Hepatic stellate cell (primary cell): ENCODE data around the gene MUC6.
"Not testable (repeated sequence)": the region's sequence is repeated elsewhere in the genome, so short reads cannot be mapped to it uniquely, and the experiment has no call there.

Source experiments
- DNase-seq: peaks from one replicate; pipeline ENCODE4 v3.0.0; 2011; ENCODE audit warnings: low spot score

The MUC6 gene

DNA sequence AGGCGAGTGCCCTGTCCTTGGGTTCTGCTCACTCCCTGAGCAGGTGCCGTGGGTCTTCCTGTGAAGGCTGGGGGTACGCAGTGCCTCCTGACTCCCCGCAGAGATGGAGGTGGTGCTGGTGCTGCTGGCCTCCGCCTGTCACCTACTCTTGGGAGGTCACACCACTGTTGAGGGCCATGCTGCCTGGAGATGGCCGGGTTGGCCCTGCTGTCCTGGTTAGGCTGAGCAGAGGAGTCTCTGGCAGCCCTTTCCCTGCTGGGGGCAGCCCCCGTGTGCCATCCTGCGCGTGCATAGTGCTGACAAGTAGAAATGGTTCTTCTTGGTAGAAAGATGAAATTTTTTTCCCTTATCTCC, 49.6 kb downstream of the MUC6 start:
- DNase-seq = no peak

DNA sequence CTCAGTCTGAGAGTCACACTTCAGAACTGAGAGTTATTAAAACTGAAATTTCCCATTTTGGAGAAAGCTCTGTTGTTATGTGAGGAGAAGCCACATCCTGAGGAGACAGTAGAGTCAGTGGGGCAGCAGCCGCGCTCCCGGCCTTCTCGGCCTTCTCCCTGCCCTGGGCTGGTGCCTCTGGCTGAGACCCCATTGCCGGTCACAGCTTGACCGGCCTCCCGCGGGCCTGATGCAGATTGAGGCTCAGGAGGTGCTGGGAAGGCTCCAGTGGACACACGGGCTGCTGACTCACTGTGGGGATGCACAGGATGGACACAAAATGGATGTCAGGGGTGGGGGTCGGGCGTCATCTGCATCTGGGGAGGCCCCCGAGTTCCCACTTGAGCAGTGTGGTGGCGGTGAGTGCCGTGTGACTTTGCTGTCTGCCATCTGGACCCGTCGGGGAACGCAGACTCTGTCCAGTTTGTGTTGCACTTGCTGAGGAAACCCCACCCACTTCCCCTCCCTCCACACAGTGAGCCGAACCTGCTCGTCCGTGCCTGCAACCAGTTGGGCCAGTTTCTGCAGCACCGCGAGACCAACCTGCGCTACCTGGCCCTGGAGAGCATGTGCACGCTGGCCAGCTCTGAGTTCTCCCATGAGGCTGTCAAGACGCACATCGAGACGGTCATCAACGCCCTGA, 50.1 kb downstream of the MUC6 start:
- DNase-seq = no peak

DNA sequence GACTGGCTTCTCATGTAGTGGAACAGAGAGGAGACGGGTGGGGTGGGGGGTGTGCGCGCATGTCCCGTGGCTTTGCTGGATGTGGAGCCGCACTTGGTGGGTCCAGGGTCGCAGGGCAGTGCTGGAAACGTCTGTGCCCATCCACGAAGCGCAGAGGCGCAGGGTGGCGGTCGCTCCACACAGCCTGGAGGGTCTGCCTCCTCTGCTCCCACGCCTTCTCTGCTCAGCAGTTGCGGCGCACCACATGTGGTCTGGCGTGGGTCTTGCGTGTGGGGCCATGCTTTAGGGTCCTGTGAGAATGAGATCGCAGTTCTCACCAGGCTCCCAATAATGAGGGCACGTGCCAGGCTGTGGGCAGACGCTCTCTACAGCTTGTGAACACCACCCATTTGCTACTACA, 50.7 kb downstream of the MUC6 start:
- no peak for DNase-seq

DNA sequence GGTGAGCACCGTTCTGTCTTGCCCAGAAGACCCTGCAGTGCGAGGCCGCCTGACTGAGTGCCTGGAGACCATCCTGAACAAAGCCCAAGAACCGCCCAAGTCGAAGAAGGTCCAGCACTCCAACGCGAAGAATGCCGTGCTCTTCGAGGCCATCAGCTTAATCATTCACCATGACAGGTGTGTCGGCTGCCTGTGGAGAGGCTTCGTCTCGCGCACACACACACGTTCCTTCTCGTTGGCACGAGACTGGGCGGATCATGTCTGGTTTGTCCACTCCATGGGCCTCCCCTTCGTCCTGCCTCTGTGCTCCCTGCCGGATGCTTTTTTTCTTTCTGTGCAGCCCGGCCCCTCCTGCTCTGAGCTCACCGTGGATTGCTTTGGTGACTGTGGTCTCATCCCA, 51.1 kb downstream of the MUC6 start:
- DNase-seq = no peak

DNA sequence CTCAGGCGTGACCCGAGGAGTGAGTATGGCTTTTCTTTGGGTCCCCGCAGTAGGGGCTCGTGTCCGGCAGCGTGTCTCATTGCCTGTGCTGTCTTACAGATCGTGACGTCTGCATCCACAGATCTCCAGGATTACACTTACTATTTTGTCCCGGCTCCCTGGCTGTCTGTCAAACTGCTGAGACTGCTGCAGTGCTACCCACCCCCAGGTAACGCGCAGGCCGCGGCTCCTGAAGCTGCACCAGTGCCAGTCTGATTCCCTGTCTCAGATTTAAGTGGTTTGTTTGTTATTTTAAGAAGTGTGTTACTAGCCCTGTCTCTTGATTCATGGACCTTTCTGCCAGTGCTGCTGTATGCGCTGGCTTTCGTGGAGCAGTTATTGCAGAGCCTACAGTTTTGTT, 52.0 kb downstream of the MUC6 start:
- no peak for DNase-seq

DNA sequence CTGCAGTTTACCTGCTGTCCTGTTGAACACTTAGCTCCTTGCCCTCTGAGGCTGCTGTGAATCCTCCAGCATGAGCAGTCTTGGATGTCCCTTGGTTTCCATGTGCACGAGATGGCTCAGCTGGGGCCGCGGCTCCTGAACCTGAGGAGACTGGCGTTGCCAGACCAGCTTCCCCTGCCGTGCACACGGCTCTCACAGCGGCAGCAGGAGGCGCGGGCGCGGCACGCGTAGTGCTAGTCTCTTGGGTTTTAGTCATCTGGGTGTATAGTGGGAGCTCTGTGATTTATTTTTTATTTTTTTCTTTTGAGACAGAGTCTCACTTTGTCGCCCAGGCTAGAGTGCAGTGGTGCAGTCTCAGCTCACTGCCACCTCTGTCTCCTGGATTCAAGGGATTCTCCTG, 54.8 kb downstream of the MUC6 start:
- no peak for DNase-seq

DNA sequence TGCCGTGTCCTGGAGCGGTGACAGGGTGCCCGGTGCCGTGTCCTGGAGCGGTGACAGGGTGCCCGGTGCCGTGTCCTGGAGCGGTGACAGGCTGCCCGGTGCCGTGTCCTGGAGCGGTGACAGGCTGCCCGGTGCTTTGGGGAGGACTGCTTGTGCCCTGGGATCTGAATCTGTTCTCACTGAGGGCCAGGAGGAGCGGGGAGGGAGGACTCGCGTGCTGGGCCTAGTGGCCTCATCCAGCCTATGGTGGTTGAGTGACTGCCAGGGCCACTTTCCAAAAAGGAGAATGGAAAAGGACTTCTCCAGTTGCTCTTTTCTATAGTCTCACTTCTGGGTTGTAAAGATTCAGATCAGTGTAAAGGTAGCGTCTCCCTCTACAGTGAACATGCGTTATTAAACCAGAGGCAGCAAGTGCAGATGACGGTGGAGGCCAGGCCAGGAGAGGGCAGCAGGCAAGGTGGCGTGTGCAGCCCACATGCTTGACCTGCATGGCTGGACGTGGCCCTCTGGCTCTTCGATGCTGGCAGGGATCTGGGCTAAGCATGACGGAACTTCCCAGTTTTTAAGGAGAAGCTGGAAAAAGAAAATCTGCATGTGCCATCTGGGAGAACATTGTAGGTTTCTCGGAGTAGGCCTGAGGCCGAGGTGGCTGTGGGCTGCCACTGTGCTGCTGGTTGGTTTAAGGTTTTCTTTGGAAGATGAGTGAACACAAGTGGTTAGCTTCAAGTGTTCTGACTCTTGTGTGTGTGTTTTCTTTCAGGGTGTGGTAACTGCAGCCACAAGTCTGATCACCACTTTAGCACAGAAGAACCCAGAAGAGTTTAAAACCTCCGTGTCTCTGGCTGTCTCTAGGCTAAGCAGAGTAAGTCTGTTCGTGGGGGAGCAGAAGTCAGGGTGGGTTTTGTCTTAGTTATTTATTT, 55.8 kb downstream of the MUC6 start:
- DNase-seq = peak; percentile 37

GRCh38 chr11:978781-979180, 57.7 kb downstream of the MUC6 start:
- no peak for DNase-seq

GRCh38 chr11:977830-978720, 58.4 kb downstream of the MUC6 start:
- no peak for DNase-seq

- DNase-seq = no peak
These were observed 59.9 kb downstream of the MUC6 start for GRCh38 chr11:976431-977160.

DNA sequence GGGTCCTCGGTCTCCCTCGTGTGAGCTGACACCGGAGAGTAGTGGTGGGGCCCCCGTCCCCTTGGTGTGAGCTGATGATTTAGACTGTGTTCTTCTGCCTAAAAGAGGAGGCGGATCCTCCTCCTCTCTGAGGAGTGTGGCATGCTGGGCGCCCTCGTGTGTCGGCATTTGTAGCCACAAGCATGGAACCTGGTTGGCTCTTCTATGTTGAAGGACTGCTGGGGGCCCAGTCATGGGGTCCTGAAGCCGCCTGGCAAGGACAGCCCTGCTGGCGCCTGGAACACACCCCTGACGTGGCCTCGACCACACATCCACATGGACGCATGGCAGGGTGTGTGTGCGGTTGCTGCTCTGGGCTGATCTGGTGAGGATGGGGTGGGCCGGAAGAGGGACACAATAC, 60.7 kb downstream of the MUC6 start:
- DNase-seq = no peak

DNA sequence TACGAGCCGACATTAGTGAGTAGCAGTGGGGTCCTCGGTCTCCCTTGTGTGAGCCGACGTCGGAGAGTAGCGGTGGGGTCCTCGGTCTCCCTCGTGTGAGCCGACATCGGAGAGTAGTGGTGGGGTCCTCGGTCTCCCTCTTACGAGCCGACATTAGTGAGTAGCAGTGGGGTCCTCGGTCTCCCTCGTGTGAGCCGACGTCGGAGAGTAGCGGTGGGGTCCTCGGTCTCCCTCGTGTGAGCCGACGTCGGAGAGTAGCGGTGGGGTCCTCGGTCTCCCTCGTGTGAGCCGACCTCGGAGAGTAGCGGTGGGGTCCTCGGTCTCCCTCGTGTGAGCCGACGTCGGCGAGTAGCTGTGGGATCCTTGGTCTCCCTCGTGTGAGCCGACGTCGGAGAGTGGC, 61.1 kb downstream of the MUC6 start:
- DNase-seq = not testable (repeated sequence)

DNA sequence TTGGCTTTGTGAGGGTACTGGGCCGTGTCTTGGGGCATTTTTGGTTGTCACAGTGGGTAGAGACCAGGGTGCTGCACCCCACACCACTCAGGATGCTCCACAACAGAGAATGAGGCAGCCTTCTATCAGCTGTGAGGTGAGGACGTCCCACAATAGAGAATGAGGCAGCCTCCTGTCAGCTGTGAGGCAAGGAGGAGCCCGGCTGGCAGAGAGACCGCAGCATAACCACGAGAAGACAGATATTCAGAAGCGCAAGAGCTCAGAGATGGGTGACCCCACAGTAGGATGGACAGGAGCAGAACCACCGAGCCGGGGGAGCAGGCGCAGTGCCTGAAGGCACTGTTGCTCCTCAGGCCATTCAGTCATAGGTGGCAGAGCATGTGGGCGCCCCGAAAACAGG, 63.3 kb downstream of the MUC6 start:
- no peak for DNase-seq

DNA sequence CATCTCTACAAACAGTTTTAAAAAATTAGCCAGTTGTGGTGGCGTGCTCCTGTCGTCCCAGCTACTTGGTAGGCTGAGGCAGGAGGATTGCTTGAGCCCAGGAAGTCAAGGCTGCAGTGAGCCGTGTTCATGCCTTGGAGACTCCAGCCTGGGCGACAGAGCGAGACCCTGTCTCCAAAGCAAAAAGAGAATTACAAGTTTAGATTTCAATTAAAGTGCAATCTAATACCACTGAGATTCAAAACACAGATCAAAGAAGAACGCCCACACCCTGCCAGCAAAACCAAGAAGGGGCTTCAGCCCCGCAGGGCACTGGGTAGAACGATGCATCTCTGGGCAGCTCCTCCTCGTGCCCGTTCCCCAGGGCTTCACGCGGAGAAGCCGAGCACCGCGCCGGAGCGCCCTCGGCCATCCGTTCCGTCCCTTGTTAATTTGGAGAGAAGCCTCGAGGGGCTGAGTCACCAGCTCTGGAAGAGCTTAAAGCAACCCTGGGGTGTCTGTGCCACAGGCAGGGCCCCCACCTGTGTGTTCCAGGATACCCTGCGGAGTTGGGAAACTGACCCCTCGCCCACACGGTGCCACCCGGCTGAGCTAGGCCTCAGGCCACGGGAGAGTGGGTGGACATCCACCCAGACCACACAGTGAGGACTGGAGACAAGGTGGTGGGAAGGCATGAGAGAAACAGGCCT, 63.9 kb downstream of the MUC6 start:
- DNase-seq = no peak

- no peak for DNase-seq
These were observed 64.7 kb downstream of the MUC6 start for GRCh38 chr11:971731-972365.

- no peak for DNase-seq
These were observed 65.3 kb downstream of the MUC6 start for GRCh38 chr11:971092-971690.

DNA sequence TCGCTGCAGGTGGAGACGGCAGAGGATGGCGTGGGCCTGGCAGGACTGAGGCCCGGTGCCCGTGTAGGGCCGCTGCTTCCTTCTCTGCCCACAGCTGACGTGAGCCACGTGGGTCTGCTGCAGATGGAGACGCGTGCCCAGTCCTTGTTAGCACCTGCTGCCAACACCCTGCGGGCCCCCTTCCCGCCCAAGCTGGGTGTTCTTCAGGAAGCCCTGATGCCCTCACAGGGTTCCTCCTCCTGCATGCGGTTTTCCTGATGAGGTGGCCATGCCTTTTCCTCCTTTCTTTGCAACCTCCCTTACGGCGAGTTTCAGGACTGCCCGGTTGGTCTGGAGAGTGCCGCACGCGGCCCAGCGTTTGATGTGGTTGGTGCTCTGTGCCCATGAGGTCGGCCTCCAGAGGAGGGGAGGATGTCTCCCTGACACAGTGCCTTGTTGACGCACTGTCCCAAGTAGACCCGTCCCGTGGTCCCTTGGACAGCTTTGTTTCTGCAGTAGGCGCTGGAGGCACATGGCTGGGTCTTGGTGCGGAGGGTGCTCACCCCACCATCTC, 66.1 kb downstream of the MUC6 start:
- DNase-seq = no peak

DNA sequence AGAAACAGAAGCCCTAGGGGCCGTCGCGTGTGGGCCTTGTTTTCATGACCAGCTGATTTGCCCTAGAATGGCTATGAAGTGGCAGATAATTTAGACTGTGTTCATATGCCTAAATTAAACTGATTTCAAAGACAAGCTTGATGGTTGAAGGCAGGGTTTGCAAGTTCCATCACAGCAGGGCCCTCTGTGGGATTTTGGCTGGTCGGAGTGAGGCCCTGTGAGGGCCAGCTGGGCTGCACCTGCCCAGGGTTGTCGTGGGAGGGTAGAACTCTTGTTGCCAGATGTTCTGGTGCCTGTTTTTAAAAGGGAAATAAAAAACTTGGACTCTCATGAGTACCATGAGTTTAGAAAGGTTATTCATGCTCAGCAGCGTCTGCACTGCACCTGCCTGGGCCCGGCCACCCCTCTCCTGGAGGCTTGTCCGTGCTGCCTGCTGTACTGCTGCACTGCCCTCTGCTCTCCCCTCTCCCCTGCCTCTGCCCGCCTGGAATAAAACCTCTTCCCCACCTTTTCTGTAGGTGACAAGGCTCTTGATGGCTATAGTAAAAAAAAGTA, 66.8 kb downstream of the MUC6 start:
- no peak for DNase-seq

DNA sequence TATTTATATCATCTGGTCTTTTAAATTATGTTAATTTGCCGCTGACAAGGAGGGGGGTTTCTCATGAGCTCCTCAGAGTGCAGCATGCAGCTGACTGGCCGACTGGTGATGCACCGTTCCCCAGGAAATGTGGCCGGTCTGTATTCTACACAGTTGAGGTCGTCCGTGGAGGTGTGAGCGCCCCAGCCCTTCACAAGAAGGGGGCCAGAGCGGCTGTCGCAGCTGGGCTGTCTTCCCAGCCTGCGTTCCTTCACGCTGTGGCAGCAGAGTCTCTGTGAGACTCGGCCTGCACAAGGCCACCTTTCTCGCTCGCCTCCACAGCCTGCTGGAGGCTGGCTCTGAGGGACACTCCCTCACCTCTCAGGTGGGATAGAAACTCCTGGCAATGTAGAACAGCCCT, 67.7 kb downstream of the MUC6 start:
- no peak for DNase-seq
